Uterus (tissue), 2 donors: ENCODE data around the gene ARSB.

ENCODE experiments used
- CTCF ChIP-seq, 4 experiments: fragments of 200-600 bp in 2 of 4; fragments of 450-650 bp in 2 of 4; sonication (generic) in 2 of 4; IDR thresholded peaks; one replicate each; pipeline ENCODE4 v1.5.1; 2016 to 2019; ENCODE audit warnings: antibody characterized with exemption in 4 of 4, mild to moderate bottlenecking in 2 of 4, moderate library complexity in 1 of 4
- POLR2A ChIP-seq, 2 donors: fragments of 450-650 bp; IDR thresholded peaks; one replicate each; pipeline ENCODE4 v1.6.1; 2016; ENCODE audit warnings: antibody characterized with exemption in 2 of 2, mild to moderate bottlenecking in 1 of 2, moderate library complexity in 1 of 2

- TF ChIP-seq CTCF (IDR thresholded peaks at IDR 0.05) = peak in 1 of 4 experiments; percentile 11
- no peak for TF ChIP-seq POLR2A (IDR thresholded peaks at IDR 0.05)
Observed at GRCh38 chr5:78899922-78900362, 85.2 kb downstream of the ARSB start.
